C4-2B (cell line): ENCODE measurements around the gene FOXK1.

ENCODE experiments used
- H3K27ac ChIP-seq: fragments of 450-650 bp; 2 replicates; pipeline ENCODE4 v1.5.1; 2017
- CTCF ChIP-seq: fragments of 450-650 bp; conservative IDR thresholded peaks from 2 replicates; pipeline ENCODE4 v1.5.1; 2017; ENCODE audit warnings: mild to moderate bottlenecking
- ZFX ChIP-seq: fragments of 450-650 bp; IDR thresholded peaks from 2 replicates; pipeline ENCODE4 v1.6.1; 2017

Gene FOXK1

GRCh38 chr7:4803397-4804241 lies 121.5 kb downstream of the FOXK1 start:
- H3K27ac ChIP-seq: no peak overlapping the region

GRCh38 chr7:4805110-4805983 lies 123.3 kb downstream of the FOXK1 start:
- TF ChIP-seq CTCF (no peak), ZFX (no peak)

More at GRCh38 chr7:4803397-4804241, 121.5 kb downstream of the FOXK1 start:
- TF ChIP-seq CTCF: no peak
- TF ChIP-seq ZFX: no peak

GRCh38 chr7:4805984-4806300 lies 123.8 kb downstream of the FOXK1 start:
- H3K27ac ChIP-seq: no peak overlapping the region
- no peak for TF ChIP-seq CTCF
- no peak for TF ChIP-seq ZFX

More at GRCh38 chr7:4805110-4805983, 123.3 kb downstream of the FOXK1 start:
- H3K27ac ChIP-seq: no peak overlapping the region

- TF ChIP-seq CTCF (no peak), ZFX (no peak)
- no peak overlapping the region for H3K27ac ChIP-seq
Measured at GRCh38 chr7:4806983-4807597, 125.0 kb downstream of the FOXK1 start.

GRCh38 chr7:4807598-4808016 lies 125.5 kb downstream of the FOXK1 start:
- H3K27ac ChIP-seq: no peak overlapping the region
- TF ChIP-seq CTCF (no peak), ZFX (no peak)

- no peak overlapping the region for H3K27ac ChIP-seq
- TF ChIP-seq CTCF (no peak), ZFX (no peak)
Measured at GRCh38 chr7:4808026-4808425, 125.9 kb downstream of the FOXK1 start.

- no peak overlapping the region for H3K27ac ChIP-seq
- TF ChIP-seq ZFX (no peak), CTCF (no peak)
Measured at GRCh38 chr7:4808565-4808964, 126.5 kb downstream of the FOXK1 start.
